GM19035 (cell line): ENCODE data around the gene PALM3.

Source experiments
- ATAC-seq: cut with Tn5 transposase; IDR thresholded peaks from one replicate; pipeline ENCODE4 v1.9.1; 2021; ENCODE audit not compliant: unreplicated experiment

The PALM3 gene, protein sequence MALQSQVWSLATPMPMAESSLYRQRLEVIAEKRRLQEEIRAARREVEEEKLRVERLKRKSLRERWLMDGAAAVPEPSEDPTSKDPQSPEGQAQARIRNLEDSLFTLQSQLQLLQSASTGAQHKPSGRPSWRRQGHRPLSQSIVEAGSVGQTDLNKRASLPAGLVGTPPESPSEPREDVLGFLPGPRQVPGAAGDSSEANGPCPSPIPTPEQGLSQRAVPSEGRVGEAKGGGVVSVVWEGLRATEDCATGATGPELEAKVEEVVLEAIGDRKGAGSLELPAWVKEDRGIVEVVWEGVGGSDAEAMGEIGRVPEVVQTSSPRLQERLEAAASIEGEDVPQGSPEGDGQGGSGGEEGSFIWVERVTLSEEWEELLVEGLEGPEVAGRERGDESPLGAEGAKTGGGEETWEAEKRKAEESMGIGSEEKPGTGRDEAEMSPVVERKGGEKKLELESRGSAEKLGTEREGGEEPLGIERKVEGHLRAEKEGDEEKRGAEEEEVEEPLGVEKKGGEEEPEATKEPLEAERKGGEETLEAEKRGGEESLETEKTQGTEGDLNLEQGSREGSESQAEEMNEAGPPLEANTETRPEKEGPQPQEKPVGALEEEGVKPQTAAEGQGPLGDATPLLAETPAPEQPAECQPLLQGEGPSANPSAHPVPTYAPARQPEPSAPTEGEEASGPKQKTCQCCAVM

DNA sequence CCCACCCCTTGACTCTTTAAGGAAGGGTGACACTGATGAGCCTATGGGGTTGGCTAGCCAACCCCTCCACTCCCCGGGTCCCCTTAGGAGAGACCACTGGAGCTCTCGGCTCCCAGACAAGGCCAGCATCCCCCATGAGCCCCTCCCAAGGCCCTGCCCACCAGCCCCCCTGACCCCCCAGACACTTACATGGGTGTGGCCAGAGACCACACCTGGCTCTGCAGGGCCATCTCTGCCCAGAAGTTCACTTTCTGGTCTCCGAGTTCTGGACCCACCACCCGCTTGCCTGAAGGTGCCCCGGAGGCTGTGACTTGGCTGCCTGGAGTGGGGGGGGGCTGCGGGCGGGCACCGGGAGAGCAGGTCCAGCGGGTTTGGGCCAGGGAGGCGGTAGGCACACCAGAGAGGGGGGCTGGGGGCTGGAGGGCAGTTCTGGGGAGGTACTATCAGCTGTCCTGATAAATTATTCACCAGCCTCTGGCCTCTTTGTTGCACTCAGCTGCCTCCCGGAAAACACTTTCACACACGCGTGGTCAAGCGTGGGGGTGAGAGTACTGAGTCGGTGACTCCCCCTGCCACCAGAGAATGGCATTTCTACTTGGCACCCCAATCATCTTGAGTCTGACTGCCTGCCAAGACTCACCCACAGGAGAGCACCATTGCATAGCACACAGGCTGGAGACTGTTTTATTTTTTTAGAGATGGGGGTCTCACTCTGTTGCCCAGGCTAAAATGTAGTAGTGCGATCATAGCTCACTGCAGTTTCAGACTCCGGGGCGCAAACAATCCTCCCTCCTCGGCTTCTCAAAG, at the start of gene PALM3:
Gene PALM3 (minus strand): TSS at position 326 of the 807 bp plus-strand sequence. CDS start 96 bp downstream, at position 230.
- ATAC-seq = no peak

DNA sequence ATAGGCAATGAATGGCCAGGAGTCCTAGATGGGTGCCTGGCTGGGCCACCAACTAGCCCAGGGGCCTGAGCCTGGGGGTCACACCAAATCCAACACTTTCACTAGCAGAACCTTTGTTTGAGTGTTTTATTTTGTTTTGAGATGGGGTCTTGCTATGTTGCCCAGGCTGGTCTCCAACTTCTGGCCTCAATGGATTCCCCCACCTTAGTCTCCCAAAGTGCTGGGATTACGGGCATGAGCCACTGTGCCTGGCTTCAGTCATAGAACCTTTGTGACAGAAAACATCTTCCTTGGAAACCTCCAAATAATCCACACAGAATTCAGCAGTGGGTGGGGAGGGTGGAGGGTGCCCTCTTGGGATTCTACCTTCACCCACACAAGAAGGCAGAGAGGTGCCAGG, 49.6 kb upstream of the PALM3 start:
- ATAC-seq = no peak

DNA sequence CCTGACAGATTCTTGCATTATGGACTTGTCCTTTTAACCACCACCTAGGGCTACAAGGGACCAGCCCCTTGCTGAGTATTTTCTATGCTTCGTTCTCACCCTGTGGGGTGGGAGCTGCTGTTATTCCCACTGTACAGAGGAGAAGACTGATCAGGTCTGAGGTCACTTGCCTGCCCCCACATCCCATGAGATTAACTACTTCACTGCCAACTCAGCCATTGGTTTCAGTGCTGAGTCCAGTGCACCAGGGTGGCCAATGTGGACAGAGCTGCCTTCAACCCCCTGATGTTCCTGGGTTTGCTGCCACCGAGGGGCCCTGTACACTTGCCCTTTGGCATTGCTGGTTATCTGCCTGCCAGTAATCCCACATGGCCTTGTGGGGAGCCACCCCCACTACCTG, 48.8 kb upstream of the PALM3 start:
- no peak for ATAC-seq

DNA sequence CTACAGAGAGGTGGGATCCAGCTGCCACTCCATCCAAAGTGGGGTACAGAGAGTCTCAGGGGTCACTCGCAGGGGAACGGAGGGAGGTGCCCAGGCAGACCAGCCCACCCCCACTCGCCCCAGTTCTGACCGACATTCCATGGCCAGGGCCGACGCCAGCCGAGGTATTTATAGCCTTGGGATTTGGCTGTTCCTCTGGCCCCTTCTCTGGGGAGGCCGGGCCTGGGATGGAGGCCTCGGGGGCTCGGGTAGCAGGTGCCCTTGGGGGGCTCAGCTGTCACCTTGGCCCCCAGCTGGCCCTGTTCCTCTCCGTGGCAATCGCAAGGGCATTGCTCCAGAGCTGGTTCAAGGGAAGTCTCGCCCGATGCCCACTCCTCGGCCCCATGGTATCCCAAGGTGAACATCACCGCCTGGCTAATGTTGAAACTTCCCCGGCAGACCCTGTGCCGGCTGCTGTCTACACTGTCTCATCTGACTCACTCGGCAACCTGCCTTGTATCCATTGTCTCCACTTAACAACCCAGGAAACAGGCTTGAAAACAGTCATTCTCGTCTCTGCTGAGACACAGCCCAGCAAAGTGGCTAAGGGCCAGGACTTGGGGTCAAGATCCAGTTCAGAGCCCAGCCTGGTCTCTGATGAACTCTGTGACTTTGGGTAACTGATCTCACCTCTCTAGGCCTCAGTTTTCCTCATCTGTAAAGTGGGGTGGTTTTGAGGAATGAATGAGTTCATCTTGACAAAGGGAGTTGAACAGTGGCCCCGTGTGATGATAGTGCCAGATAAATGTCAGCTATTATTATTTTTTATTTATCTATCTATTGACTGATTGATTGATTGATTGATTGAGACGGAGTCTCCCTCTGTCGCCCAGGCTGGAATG, 45.9 kb upstream of the PALM3 start:
- ATAC-seq = no peak

DNA sequence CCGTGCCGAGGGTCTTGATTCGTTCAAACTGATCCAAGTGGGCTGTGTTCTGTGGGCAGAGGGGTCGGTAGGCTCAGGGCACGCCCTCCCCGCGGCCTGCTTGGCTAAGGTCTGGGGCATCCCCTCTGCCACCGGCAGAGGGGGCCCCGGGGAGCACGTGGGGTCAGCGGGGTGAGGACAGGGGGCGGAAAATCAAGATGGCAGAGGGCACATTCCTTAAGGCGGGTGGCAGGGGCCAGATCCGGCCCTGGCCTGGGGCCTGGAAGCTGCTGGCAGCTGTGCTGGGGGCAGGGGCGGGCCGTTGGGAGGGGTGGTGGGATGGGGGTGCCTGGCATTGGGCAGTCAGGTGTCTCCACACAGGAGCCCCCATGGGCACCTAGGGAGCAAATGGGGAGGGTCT, 45.0 kb upstream of the PALM3 start:
- ATAC-seq = no peak

DNA sequence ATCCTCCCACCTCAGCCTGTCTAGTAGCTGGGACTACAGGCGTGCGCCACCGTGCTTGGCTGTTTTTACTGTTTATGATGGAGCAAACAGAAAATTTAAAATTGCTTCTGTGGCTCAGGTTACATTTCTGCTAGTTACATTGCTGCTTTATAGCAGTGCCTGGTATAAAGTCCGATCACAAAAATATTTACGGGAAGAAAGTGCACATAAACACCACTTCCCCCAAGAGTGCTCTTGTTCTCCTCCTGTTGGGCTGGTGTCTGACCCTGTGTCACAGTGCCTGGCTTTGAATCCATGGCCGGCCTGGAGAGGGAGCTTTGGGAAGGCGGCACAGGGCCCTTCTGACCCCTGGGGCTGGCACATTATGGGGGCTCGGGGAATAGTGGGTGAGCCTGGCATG, 43.8 kb upstream of the PALM3 start:
- no peak for ATAC-seq

DNA sequence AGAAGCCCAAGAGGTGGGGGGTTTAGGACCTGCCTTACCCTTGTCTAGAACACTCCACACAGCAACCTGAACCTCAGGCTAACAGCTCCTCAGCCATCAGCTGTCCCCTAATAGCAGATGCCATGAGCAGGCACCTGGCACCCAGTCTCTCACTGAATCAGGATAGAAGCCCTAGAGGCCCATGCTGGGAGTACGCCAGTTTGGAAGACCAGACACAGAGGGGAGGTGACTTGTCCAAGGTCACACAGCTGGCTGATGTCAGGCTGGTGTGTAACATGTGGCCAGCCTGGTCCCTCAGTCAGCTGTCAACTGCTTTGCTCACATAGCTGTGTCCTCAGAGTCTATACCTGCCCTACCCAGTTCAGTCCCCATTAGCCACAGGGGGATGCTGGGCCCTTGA, 41.4 kb upstream of the PALM3 start:
- no peak for ATAC-seq

DNA sequence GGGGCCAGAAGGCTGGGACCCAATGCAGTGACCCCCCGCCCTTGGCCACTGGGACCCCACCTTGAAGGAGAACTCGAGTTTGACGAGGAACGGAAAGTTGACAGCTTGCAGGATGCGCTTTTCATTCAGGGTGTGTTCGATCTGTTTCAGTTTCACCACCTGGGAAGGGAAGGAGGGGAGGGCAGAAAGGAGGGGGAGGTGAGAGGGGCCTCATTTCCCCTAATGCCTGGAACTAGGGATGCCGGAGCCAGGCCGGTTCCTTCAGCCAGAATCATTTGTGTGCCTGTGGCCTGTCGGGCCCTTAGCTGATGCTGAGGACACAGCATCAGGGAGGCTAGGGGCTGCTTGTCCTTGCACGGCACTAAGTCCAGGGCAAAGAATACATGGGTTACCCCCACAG, 40.9 kb upstream of the PALM3 start:
- ATAC-seq = no peak

DNA sequence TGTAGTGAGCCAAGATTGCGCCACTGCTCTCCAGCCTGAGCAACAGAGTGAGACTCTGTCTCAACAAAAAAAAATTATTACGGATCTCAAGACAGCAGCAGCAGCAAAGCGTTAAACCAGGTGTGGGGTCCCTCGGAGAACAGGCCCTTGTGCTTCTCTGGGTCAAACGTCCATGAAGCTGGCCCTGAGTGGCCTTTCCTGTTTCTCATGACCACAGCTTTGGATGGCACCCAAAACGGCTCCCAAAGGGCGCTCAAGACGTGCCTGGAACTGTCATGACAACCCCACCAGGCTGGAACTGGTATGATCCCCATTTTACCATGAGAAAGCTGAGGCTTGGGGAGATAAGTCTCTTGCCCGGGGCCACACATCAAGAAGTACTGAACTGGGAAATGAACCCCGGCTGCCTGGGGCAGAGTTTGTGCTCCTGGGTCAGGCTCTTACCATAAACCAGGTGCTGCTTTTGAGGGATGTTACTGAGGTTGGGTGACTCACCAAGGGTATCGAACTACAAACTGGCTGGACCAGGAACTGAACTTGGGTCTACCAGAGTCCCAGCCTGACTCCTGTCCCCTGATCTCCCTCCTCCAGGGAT, 40.3 kb upstream of the PALM3 start:
- no peak for ATAC-seq

DNA sequence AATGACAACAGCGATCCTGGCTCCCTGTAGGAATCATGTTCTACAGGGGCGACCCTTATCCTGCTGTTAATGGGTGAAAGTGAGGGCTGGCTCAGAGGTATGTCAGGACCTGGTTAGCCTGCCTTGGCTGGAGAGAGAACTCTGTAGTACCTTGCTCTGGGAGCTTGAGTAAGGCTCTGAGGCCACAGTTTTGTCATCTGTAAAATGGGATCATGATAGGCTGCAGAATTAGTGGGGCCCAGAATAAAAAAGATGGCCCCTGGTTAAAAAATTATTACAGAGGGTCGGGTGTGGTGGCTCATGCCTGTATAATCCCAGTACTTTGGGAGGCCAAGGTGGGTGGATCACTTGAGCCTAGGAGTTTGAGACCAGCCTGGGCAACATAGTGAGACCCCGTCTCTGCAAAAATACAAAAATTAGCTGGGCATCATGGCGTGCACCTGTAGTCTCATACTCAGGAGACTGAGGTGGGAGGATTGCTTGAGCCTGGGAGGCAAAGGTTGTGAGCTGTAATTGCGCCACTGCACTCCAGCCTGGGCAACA, 39.2 kb upstream of the PALM3 start:
- no peak for ATAC-seq

DNA sequence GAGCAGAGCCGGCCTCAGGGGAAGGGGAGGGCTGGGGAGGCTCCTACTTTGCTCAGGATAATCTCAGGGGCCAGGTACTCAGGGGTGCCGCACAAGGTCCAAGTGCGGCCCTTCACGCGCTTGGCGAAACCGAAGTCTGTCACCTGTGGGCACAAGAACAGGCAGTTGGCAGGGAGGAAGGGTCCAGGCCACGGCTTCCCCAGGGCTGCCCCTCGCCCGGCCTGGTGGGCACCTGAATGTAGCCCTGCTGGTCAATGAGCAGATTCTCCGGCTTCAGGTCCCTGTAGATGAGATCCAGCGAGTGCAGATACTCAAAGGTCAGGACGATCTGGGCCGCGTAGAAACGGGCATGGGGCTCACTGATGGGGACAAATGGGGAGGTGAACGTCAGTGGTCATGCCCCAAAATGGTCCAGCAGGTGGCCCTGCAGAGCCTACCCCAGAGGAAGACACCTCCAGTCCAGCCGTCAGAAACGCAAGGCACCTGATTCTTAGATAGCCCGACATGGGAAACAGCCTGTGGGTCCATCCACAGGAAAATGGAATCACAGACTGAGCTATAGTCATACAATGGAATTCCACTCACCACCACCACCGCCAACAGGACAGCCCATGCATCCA, 35.8 kb upstream of the PALM3 start:
- ATAC-seq = no peak

DNA sequence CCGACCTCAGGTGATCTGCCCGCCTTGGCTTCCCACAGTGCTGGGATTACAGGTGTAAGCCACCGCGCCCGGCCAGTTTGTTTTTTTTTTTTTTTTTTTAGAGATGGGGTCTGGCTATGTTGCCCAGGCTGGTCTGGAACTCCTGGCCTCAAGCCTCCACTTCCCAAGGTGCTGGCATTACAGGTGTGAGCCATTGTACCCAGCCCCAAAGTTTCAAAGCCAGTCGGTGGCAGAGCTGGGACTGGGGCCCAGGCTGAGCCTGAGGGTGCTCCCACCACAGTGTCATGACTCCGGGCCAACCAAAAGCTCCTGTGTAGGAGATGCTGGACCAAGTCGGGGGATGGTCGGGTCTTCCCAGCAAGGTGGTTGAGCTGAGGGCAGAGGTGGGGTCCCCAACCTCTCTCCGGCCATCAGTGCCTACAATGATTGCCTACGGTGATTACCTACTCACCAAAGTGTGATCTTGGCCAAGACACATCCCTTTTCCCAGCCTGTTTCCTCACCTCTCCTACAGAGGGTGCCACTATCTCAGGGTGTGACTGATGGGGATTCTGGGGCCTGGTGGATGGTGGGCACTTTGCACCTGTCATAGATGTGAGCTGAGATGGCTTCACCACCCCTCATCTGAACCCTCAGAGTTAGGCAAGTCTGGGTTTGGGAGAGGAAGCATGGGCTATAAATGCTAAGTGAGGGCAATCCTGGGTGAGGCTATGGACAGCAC, 34.6 kb upstream of the PALM3 start:
- no peak for ATAC-seq

DNA sequence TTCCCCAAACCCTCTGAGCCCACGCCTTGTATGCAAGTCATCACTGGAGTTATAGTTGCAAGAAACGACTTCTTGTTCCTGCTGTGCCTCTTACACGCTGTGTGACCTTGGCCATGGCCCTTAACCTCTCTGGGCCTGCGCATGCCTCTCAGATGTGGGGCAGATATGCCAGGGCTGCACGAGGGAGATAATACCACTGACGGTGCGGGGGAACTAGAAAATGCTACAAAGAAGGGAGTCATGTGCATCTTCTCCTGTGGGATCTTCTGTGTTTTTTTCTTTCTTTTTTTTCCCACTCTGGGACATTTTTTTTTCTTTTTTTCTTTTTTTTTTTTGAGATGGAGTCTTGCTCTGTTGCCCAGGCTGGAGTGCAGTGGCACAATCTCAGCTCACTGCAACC, 33.0 kb upstream of the PALM3 start:
- ATAC-seq = no peak

DNA sequence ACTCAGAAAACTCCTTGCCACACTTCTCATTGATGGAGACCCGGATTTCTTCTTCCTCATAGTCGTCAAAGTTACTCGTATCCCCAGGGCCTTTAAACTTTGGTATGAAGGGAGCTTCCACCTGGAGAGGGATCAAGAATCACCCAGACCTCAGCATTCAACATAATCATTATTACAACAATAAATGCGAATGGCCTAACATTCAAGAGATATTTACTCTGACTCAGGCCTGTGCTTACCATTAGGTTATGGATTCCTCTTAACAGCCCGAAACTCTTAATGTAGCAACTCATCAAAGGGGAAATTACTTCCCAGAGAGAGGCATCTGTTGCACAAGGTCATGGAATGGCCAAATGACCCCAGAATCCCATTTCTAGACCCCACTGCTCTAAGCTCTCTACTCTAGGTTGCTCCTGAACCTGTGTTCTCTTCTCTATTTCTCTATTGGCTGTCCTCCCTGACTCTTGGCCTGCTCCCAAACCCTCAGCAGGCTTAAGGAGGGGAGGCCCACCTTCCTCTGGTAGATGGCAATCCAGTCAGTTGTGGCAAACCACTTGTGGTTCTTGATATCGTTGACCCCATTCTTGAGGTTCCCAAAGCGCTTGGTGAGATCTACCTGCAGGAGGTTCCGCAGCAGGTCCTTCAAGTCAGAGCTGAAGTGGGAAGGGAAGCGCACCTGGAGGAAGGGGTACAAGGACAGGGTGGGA, 31.4 kb upstream of the PALM3 start:
- ATAC-seq = no peak

DNA sequence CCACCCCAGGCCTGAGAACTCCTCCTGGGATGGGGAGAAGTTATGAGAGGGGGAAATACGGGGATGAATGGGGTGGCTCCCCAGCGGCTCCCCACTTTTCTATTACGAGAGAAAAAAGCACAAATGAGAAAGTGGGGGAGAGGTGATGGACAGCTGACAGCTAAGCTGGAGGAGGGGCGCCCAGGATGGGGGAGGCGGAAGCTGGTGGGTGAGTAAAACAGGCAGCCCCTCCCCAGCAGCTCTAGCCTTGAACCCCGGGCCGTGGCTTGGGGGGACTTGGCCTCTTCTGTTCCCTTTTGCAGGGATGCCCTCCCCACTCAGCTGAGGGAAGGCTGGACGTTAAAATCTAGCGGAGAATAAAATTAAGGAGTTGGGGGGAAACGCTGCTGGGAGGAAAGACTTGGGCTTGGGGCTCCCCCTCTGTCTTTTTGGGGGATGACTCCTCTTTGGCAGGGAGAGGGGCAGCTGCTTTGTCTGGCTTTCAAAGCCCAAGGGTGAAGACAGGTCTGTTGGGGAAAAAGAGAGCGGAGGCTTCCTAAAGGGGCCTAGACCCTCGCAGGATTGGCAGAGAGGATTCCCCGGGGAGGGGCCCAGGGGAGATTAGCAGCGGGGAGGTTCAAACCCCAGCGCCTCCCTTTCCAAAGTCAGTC, 30.1 kb upstream of the PALM3 start:
- no peak for ATAC-seq

DNA sequence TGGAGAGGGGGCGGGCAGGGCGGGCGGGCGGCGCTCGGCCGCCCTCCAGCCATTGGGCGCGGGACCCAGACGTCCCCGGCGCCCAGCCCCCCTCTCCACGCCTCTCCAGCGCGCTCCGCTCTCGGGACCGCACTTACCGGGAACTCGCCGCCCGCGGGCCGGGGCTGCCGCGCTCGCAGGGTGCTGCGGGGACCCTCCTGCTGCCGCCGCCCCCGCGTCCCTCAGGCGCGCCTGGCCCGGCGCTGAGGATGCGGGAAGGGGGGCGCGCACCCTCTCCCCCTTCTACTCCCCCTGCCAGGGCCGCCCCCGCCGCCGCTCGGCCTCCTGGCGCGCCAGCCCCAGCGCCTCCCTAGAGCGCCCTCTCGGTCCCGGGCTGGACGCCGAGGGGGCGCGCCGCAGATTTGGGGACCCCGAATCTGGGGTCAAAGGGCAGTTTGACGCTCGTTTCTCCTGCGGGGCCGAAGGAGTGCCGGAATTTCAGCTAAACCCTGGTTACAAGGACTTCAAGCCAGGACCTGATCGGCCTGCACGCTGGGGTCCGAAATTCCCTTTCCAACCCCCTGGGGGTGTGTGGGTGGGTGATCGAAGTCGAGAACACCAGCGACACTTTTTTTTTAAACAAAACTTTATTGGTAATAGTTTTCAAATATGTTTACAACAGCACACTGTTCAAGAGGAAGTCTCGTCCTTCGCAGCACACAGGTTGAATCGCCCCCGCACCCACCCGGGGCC, 29.4 kb upstream of the PALM3 start:
- ATAC-seq = peak; percentile 62

DNA sequence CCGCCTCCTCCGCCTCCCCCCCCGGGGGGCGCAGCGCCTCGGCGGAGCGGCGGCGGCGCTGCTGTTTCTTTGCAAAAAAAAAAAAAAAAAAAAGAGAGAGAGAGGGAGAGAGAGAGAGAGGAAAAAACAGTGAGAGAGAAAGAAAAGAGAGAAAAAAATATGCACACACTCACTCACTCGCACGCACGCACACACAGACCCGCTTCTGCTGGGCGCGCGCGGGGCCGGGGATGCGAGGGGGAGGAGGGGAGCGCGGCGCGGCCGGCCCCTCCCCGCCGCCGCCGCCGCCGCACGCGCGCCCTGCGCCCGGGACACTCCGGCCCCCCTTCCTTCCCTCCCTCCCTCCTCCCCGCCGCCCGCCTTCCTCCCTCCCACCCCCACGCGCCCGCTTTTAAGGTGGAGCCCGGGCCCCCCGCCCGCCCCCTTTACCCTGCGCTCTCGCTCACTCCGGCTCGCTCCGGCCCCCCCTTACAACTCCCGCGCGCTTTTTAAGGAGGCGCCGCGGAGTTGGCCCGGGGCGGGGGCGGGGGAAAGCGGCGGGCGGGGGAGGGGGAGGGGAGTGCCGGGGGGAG, 28.7 kb upstream of the PALM3 start, which contains the start of gene SAMD1:
Gene SAMD1 (minus strand): TSS at position 243 of the 572 bp plus-strand sequence.
- ATAC-seq = peak; percentile 46
